ENCODE data around the gene ZNF583. TPM values are rescaled to one million over a fixed set of nuclear protein-coding genes. Genes with fewer than 3 reads are reported as not detected.
A peak's percentile ranks its signal among the peaks of the same experiment; 100 is the strongest.

Gene ZNF583
- total and polyA plus RNA-seq, 2 of the 8 experiments (the other 6 are each of a cell fraction or from before 2014, with no cell fraction given), result 0.48 to 2.8 TPM

- no peak for TF ChIP-seq CEBPB (IDR thresholded peaks at IDR 0.05; ENCODE audit: low read depth, low read length)
- TF ChIP-seq BACH1 (IDR thresholded peaks at IDR 0.05; ENCODE audit: low read length), result peak; percentile 82
- no peak for TF ChIP-seq POU5F1 (IDR thresholded peaks at IDR 0.05; ENCODE audit: low read depth, low read length)
- no peak for TF ChIP-seq JUN (IDR thresholded peaks at IDR 0.05; ENCODE audit: low read depth, low read length)
- TF ChIP-seq E2F6 (IDR thresholded peaks at IDR 0.05), result peak; percentile 67
- TF ChIP-seq SP1 (IDR thresholded peaks at IDR 0.05; ENCODE audit: low read depth, low read length), result no peak
- TF ChIP-seq PHF8 (conservative IDR thresholded peaks at IDR 0.05; ENCODE audit: low read depth, low read length), result peak; percentile 94
- TF ChIP-seq SP4 (IDR thresholded peaks at IDR 0.05; ENCODE audit: low read length), result no peak
- TF ChIP-seq, protein P1, sequence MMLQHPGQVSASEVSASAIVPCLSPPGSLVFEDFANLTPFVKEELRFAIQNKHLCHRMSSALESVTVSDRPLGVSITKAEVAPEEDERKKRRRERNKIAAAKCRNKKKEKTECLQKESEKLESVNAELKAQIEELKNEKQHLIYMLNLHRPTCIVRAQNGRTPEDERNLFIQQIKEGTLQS (IDR thresholded peaks at IDR 0.05; ENCODE audit: insufficient read depth, low read depth, low read length), result no peak
- TF ChIP-seq EGR1 (IDR thresholded peaks at IDR 0.05; ENCODE audit: borderline replicate concordance, low read depth, low read length), result no peak; the same call in 1 of the 2 replicates
- no peak for TF ChIP-seq CHD1 (IDR thresholded peaks at IDR 0.05; ENCODE audit: low read depth, low read length)
- peak; percentile 54 for TF ChIP-seq KDM4A (IDR thresholded peaks at IDR 0.05; ENCODE audit: low read depth, low read length, severe bottlenecking)
- no peak for TF ChIP-seq SUZ12 (IDR thresholded peaks at IDR 0.05; ENCODE audit: low read length)
- peak; percentile 79 for TF ChIP-seq CREB1 (IDR thresholded peaks at IDR 0.05)
- TF ChIP-seq RBBP5 (IDR thresholded peaks at IDR 0.05; ENCODE audit: borderline replicate concordance, low read depth, low read length), result peak; percentile 55; the same call in 1 of the 2 replicates
- no peak for TF ChIP-seq BCL11A (IDR thresholded peaks at IDR 0.05; ENCODE audit: low read depth in 2 of 2, low read length in 2 of 2)
- TF ChIP-seq ZNF274 (IDR thresholded peaks at IDR 0.05; ENCODE audit: borderline replicate concordance, extremely low read depth, low read length), result no peak
- no peak for TF ChIP-seq RXRA (IDR thresholded peaks at IDR 0.05; ENCODE audit: insufficient read depth, low read depth, low read length)
- TF ChIP-seq, protein P2, sequence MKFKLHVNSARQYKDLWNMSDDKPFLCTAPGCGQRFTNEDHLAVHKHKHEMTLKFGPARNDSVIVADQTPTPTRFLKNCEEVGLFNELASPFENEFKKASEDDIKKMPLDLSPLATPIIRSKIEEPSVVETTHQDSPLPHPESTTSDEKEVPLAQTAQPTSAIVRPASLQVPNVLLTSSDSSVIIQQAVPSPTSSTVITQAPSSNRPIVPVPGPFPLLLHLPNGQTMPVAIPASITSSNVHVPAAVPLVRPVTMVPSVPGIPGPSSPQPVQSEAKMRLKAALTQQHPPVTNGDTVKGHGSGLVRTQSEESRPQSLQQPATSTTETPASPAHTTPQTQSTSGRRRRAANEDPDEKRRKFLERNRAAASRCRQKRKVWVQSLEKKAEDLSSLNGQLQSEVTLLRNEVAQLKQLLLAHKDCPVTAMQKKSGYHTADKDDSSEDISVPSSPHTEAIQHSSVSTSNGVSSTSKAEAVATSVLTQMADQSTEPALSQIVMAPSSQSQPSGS (IDR thresholded peaks at IDR 0.05; ENCODE audit: low read length), result no peak
- no peak for TF ChIP-seq CBX5 (IDR thresholded peaks at IDR 0.05; ENCODE audit: low read depth, low read length)
- no peak for TF ChIP-seq GABPA (IDR thresholded peaks at IDR 0.05; ENCODE audit: borderline replicate concordance, insufficient read depth, low read length)
These were observed 36.1 kb upstream of the ZNF583 start (continued) for GRCh38 chr19:56367829-56368711.

Measured in H1 (cell line).